HEK293 (cell line): Measurements from ENCODE around the gene CDK5R1.

ENCODE experiments used
- CTCF ChIA-PET: fragments of 350-600 bp; formaldehyde crosslinking; extraction: SDS; loops from one replicate; lab custom pipeline; 2021; ENCODE audit warnings: antibody characterized with exemption; lab: Yijun Ruan, JAX
- POLR2A ChIA-PET: fragments of 300-600 bp; formaldehyde crosslinking; extraction: SDS; loops from one replicate; lab custom pipeline; 2020; ENCODE audit warnings: antibody characterized with exemption, inconsistent platforms; lab: Yijun Ruan, JAX
- H3K27ac ChIP-seq: fragments of 200-500 bp; sonication (Bioruptor generic); 2 replicates; pipeline ENCODE4 v1.5.1; 2014; ENCODE audit warnings: low read depth, low read length, control low read depth, inconsistent platforms; ENCODE audit errors: extremely low read depth
- H3K36me3 ChIP-seq, 2 experiments: fragments of 200-500 bp in 1 of 2; sonication (Bioruptor generic) in 1 of 2; 1 replicate in 1 of 2; 2 replicates in 1 of 2; pipeline ENCODE4 v1.5.1; 2014 to 2017; ENCODE audit warnings: inconsistent platforms in 2 of 2, low read length in 2 of 2; ENCODE audit not compliant: control insufficient read depth in 2 of 2, insufficient read depth in 1 of 2
- H3K4me1 ChIP-seq: fragments of 200-500 bp; sonication (Bioruptor generic); 2 replicates; pipeline ENCODE4 v1.5.1; 2014; ENCODE audit warnings: mild to moderate bottlenecking, low read length, inconsistent platforms; ENCODE audit not compliant: control insufficient read depth, insufficient read depth
- H3K4me3 ChIP-seq: 2 replicates; pipeline ENCODE4 v1.5.1; 2011; ENCODE audit warnings: low read depth, mild to moderate bottlenecking, control low read depth, low read length, moderate library complexity
- H3K9me3 ChIP-seq: fragments of 200-500 bp; sonication (Bioruptor generic); 2 replicates; pipeline ENCODE4 v1.5.1; 2014; ENCODE audit warnings: low read depth, low read length, inconsistent platforms; ENCODE audit not compliant: control insufficient read depth, insufficient read depth
- FEZF1 ChIP-seq: fragments of 450-650 bp; formaldehyde crosslinking; IDR thresholded peaks from 2 replicates; pipeline ENCODE4 v1.5.1; 2016; ENCODE audit warnings: missing biosample characterization, missing genetic modification characterization
- MZF1 ChIP-seq: fragments of 450-650 bp; formaldehyde crosslinking; IDR thresholded peaks from 2 replicates; pipeline ENCODE4 v1.5.1; 2017; ENCODE audit warnings: missing biosample characterization, missing genetic modification characterization, borderline replicate concordance
- SP2 ChIP-seq: fragments of 450-650 bp; formaldehyde crosslinking; IDR thresholded peaks from 2 replicates; pipeline ENCODE4 v1.5.1; 2016; ENCODE audit warnings: missing biosample characterization, missing genetic modification characterization
- ZFHX2 ChIP-seq: fragments of 450-650 bp; formaldehyde crosslinking; conservative IDR thresholded peaks from 2 replicates; pipeline ENCODE4 v1.5.1; 2016; ENCODE audit warnings: missing biosample characterization, missing genetic modification characterization
- ZIC2 ChIP-seq: fragments of 450-650 bp; formaldehyde crosslinking; IDR thresholded peaks from 2 replicates; pipeline ENCODE4 v1.5.1; 2016; ENCODE audit warnings: missing biosample characterization, missing genetic modification characterization
- ZNF10 ChIP-seq: fragments of 450-650 bp; formaldehyde crosslinking; IDR thresholded peaks from 2 replicates; pipeline ENCODE4 v1.5.1; 2017; ENCODE audit warnings: missing biosample characterization, missing genetic modification characterization
- ZNF416 ChIP-seq: fragments of 450-650 bp; formaldehyde crosslinking; IDR thresholded peaks from 2 replicates; pipeline ENCODE4 v1.5.1; 2016; ENCODE audit warnings: missing biosample characterization, missing genetic modification characterization
- ZNF529 ChIP-seq: fragments of 450-650 bp; formaldehyde crosslinking; IDR thresholded peaks from 2 replicates; pipeline ENCODE4 v1.5.1; 2017; ENCODE audit warnings: missing genetic modification characterization, missing biosample characterization; ENCODE audit not compliant: insufficient replicate concordance
- ZNF600 ChIP-seq: fragments of 450-650 bp; formaldehyde crosslinking; IDR thresholded peaks from 2 replicates; pipeline ENCODE4 v1.5.1; 2016; ENCODE audit warnings: missing biosample characterization, missing genetic modification characterization
- ZNF629 ChIP-seq: fragments of 450-650 bp; formaldehyde crosslinking; IDR thresholded peaks from 2 replicates; pipeline ENCODE4 v1.5.1; 2017; ENCODE audit warnings: missing biosample characterization, missing genetic modification characterization
- ZNF677 ChIP-seq: fragments of 450-650 bp; IDR thresholded peaks from 2 replicates; pipeline ENCODE4 v1.5.0; 2018; ENCODE audit warnings: missing biosample characterization, mild to moderate bottlenecking, missing genetic modification characterization, moderate library complexity
- ZSCAN16 ChIP-seq: fragments of 450-650 bp; formaldehyde crosslinking; IDR thresholded peaks from 2 replicates; pipeline ENCODE4 v1.5.1; 2016; ENCODE audit warnings: missing biosample characterization, missing genetic modification characterization
- TF ChIP-seq, protein P1 (sequence below): fragments of 450-650 bp; formaldehyde crosslinking; IDR thresholded peaks from 2 replicates; pipeline ENCODE4 v1.5.1; 2016; ENCODE audit warnings: missing biosample characterization, missing genetic modification characterization
- TF ChIP-seq, protein P2 (sequence below): fragments of 450-650 bp; formaldehyde crosslinking; IDR thresholded peaks from 2 replicates; pipeline ENCODE4 v1.5.1; 2016; ENCODE audit warnings: missing biosample characterization, missing genetic modification characterization
- TF ChIP-seq, protein P3 (sequence below): fragments of 450-650 bp; formaldehyde crosslinking; IDR thresholded peaks from 2 replicates; pipeline ENCODE4 v1.5.1; 2016; ENCODE audit warnings: missing biosample characterization, missing genetic modification characterization
- TF ChIP-seq, protein P4 (sequence below): fragments of 450-650 bp; formaldehyde crosslinking; IDR thresholded peaks from 2 replicates; pipeline ENCODE4 v1.5.1; 2016; ENCODE audit warnings: missing biosample characterization, missing genetic modification characterization

Gene CDK5R1

DNA sequence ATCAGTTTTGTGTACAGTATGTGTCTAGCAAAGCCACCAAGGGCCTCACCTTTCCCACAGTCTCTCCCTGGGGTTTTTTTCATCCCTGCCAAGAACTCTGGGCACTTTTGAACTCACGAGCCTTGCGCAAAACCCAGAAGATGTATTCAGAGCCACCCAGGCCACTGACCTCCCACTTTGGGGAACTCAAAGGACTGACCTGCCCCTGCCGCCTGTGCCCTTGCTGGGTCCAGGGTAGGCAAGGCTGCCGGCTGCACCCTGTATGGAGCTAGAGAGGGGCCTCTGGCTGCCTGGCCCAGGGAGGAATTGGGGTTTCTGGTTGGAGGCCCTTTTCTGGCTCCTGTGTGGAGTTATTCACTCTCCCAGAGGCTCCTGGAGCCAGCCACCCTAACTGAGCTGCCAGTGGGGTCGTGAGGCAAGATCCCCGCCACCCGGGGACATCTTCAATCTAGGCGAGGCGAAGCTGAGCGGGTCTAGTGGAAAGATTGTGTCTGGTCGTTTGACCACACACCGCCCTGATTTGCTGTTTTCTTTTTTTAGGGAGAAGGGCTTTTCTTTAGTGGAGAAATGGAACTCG is 1.9 kb downstream of the CDK5R1 start:
- Histone ChIP-seq H3K36me3 (peaks cover 3 to 31% of the 10 kb centered on the region in 2 experiments; a peak in 2 of 3 replicates), H3K9me3 (no peaks in the 10 kb centered on the region), H3K4me3 (no peak overlapping the region), H3K4me1 (peaks cover 30% of the 10 kb centered on the region), H3K27ac (no peak overlapping the region)
- TF ChIP-seq, protein P1, sequence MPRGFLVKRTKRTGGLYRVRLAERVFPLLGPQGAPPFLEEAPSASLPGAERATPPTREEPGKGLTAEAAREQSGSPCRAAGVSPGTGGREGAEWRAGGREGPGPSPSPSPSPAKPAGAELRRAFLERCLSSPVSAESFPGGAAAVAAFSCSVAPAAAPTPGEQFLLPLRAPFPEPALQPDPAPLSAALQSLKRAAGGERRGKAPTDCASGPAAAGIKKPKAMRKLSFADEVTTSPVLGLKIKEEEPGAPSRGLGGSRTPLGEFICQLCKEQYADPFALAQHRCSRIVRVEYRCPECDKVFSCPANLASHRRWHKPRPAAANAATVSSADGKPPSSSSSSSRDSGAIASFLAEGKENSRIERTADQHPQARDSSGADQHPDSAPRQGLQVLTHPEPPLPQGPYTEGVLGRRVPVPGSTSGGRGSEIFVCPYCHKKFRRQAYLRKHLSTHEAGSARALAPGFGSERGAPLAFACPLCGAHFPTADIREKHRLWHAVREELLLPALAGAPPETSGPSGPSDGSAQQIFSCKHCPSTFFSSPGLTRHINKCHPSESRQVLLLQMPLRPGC (tag by site-specific recombination) = no peak
- TF ChIP-seq, protein P2, sequence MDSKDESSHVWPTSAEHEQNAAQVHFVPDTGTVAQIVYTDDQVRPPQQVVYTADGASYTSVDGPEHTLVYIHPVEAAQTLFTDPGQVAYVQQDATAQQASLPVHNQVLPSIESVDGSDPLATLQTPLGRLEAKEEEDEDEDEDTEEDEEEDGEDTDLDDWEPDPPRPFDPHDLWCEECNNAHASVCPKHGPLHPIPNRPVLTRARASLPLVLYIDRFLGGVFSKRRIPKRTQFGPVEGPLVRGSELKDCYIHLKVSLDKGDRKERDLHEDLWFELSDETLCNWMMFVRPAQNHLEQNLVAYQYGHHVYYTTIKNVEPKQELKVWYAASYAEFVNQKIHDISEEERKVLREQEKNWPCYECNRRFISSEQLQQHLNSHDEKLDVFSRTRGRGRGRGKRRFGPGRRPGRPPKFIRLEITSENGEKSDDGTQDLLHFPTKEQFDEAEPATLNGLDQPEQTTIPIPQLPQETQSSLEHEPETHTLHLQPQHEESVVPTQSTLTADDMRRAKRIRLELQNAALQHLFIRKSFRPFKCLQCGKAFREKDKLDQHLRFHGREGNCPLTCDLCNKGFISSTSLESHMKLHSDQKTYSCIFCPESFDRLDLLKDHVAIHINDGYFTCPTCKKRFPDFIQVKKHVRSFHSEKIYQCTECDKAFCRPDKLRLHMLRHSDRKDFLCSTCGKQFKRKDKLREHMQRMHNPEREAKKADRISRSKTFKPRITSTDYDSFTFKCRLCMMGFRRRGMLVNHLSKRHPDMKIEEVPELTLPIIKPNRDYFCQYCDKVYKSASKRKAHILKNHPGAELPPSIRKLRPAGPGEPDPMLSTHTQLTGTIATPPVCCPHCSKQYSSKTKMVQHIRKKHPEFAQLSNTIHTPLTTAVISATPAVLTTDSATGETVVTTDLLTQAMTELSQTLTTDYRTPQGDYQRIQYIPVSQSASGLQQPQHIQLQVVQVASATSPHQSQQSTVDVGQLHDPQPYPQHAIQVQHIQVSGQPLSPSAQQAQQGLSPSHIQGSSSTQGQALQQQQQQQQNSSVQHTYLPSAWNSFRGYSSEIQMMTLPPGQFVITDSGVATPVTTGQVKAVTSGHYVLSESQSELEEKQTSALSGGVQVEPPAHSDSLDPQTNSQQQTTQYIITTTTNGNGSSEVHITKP (tag by site-specific recombination) = 0 out of 2 replicates have a peak, but pooled peaks have one; percentile 19
- TF ChIP-seq ZFHX2 (no peak), ZNF416 (tag by site-specific recombination) (no peak)
- ChIA-PET CTCF (interaction anchor here (0.7 to 1.3 kb wide), 6 partner anchors 8 to 561 kb away, joined by 3 to 4 read pairs (median 3); no protein-coding TSS in a partner anchor), POLR2A (no interaction called here)

DNA sequence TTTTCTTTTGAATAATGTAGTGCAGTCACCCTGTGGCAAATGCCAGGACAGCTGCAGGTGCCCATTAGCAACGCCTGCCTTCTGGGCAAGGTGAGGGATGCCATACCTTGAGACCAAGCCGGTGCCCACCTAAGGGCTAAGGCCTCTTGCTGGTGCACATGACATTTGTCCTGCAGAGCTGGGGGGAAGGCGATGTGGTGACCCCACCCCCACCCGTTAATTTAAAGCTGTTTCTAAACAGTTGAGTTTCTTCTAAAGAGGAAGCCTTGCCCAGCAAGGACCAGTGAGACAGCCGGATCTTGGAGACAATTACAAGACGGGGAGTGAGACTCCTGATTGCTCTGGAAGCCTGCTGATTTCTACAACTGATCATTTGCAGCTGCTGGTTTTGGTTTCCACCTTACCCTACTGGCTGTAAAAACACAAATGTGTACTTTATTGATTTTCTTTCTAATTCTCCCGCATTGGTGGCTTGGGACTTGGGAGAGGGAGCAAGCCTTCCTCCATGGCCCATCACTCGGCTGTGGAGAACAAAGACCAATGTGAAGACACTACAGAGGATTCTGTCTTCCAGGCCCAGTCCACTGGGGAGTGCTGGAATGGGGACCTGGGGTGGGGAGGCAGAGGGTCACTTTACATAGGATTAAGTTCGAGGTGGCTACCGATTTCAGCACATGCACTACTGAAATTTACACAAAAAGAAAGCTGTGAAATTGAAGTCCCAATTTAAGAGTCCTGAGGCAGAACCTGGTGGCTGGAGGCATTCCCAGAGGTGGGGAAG is 2.7 kb downstream of the CDK5R1 start:
- TF ChIP-seq, protein P3, sequence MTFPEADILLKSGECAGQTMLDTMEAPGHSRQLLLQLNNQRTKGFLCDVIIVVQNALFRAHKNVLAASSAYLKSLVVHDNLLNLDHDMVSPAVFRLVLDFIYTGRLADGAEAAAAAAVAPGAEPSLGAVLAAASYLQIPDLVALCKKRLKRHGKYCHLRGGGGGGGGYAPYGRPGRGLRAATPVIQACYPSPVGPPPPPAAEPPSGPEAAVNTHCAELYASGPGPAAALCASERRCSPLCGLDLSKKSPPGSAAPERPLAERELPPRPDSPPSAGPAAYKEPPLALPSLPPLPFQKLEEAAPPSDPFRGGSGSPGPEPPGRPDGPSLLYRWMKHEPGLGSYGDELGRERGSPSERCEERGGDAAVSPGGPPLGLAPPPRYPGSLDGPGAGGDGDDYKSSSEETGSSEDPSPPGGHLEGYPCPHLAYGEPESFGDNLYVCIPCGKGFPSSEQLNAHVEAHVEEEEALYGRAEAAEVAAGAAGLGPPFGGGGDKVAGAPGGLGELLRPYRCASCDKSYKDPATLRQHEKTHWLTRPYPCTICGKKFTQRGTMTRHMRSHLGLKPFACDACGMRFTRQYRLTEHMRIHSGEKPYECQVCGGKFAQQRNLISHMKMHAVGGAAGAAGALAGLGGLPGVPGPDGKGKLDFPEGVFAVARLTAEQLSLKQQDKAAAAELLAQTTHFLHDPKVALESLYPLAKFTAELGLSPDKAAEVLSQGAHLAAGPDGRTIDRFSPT (tag by site-specific recombination) = 0 out of 2 replicates have a peak, but pooled peaks have one; percentile 17
- TF ChIP-seq ZNF10 (tag by site-specific recombination) (0 out of 2 replicates have a peak, but pooled peaks have one; percentile 18), FEZF1 (peak; percentile 77), ZNF677 (no peak)
- TF ChIP-seq, all 188 proteins: peak for 3
- ChIA-PET POLR2A (interaction anchor here (0.6 kb wide), 1 partner anchor 132 kb away, joined by 3 read pairs; no protein-coding TSS in a partner anchor), CTCF (interaction anchor here (0.9 to 1.1 kb wide), 2 partner anchors 169 to 294 kb away, joined by 3 to 4 read pairs; no protein-coding TSS in a partner anchor)
- H3K4me3 ChIP-seq = no peak overlapping the region
- no peaks in the 10 kb centered on the region for H3K9me3 ChIP-seq
- no peak overlapping the region for H3K27ac ChIP-seq
- peaks cover 27% of the 10 kb centered on the region for H3K4me1 ChIP-seq
- H3K36me3 ChIP-seq = peaks cover 3 to 31% of the 10 kb centered on the region in 2 experiments; a peak in 2 of 3 replicates

DNA sequence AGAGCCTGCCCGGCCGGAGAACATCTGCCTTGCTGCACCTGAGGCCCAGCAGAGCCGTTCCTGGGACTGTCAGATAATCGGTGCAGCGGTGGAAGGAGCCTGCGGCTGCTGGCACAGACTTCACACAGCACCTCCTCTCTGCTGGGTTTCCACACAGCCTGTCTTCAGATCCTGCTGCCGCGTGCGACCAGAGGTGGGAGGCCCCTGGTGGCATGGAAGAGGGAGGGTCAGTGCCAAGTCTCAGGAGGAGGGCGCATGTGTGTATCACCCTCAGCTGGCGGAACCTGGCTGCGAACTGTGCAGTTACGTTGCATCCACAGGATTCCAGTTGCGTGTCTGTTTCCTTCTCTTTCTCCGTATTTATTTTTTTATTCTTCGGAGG is 3.3 kb downstream of the CDK5R1 start:
- Histone ChIP-seq H3K4me3 (no peak overlapping the region), H3K9me3 (no peaks in the 10 kb centered on the region), H3K27ac (no peak overlapping the region), H3K4me1 (peaks cover 27% of the 10 kb centered on the region), H3K36me3 (peaks cover 3 to 31% of the 10 kb centered on the region in 2 experiments; a peak in 2 of 3 replicates)
- POLR2A ChIA-PET = no interaction called here
- CTCF ChIA-PET = interaction anchor here (1.4 kb wide), 1 partner anchor 28 kb away, joined by 5 read pairs; no protein-coding TSS in a partner anchor
- TF ChIP-seq ZSCAN16 (tag by site-specific recombination) (no peak), ZIC2 (tag by site-specific recombination) (peak; percentile 94), ZNF600 (tag by site-specific recombination) (peak; percentile 67), ZNF629 (tag by site-specific recombination) (no peak), SP2 (tag by site-specific recombination) (peak; percentile 49), ZNF529 (tag by site-specific recombination) (no peak), MZF1 (tag by site-specific recombination) (no peak)
- TF ChIP-seq, protein P4, sequence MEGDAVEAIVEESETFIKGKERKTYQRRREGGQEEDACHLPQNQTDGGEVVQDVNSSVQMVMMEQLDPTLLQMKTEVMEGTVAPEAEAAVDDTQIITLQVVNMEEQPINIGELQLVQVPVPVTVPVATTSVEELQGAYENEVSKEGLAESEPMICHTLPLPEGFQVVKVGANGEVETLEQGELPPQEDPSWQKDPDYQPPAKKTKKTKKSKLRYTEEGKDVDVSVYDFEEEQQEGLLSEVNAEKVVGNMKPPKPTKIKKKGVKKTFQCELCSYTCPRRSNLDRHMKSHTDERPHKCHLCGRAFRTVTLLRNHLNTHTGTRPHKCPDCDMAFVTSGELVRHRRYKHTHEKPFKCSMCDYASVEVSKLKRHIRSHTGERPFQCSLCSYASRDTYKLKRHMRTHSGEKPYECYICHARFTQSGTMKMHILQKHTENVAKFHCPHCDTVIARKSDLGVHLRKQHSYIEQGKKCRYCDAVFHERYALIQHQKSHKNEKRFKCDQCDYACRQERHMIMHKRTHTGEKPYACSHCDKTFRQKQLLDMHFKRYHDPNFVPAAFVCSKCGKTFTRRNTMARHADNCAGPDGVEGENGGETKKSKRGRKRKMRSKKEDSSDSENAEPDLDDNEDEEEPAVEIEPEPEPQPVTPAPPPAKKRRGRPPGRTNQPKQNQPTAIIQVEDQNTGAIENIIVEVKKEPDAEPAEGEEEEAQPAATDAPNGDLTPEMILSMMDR (tag by site-specific recombination) = peak; percentile 85
